A549 (cell line): ENCODE measurements around the gene LDLRAP1.
"Not testable (repeated sequence)": the region's sequence is repeated elsewhere in the genome, so short reads cannot be mapped to it uniquely, and the experiment has no call there.

Source experiments
- RAD21 ChIP-seq, 2 experiments: fragments of >200 bp in 1 of 2; sonication (Bioruptor Twin) in 1 of 2; formaldehyde crosslinking in 1 of 2; IDR thresholded peaks in 1 of 2; conservative IDR thresholded peaks in 1 of 2; 2 replicates in 1 of 2; 3 replicates in 1 of 2; pipeline ENCODE4 v1.6.1; 2012 to 2018; ENCODE audit warnings: inconsistent platforms in 1 of 2
- TFCP2L1 ChIP-seq: fragments of 250-450 bp; sonication (Bioruptor Pico); IDR thresholded peaks from 2 replicates; pipeline ENCODE4 v1.5.0; 2021; ENCODE audit warnings: mild to moderate bottlenecking
- TF ChIP-seq, protein P1 (sequence below): IDR thresholded peaks from 2 replicates; pipeline ENCODE4 v1.6.1; 2012
- TF ChIP-seq, protein P2 (sequence below): fragments of >200 bp; sonication (Bioruptor Twin); formaldehyde crosslinking; IDR thresholded peaks from 3 replicates; pipeline ENCODE4 v1.5.1; 2016
- TF ChIP-seq, protein P3 (sequence below): fragments of 450-650 bp; IDR thresholded peaks from 2 replicates; pipeline ENCODE4 v1.6.1; 2014; ENCODE audit warnings: antibody characterized with exemption

DNA sequence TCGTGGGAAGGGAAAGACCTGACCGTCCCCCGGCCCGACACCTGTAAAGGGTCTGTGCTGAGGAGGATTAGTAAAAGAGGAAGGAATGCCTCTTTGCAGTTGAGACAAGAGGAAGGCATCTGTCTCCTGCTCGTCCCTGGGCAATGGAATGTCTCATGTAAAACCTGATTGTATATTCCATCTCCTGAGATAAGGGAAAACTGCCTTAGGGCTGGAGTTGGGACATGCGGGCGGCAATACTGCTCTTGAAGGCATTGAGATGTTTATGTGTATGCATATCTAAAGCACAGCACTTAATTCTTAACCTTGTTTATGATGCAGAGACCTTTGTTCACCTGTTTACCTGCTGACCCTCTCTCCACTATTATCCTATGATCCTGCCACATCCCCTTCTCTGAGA is 44.8 kb downstream of the LDLRAP1 start:
- TF ChIP-seq, protein P1, sequence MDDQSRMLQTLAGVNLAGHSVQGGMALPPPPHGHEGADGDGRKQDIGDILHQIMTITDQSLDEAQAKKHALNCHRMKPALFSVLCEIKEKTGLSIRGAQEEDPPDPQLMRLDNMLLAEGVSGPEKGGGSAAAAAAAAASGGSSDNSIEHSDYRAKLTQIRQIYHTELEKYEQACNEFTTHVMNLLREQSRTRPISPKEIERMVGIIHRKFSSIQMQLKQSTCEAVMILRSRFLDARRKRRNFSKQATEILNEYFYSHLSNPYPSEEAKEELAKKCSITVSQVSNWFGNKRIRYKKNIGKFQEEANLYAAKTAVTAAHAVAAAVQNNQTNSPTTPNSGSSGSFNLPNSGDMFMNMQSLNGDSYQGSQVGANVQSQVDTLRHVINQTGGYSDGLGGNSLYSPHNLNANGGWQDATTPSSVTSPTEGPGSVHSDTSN = not testable (repeated sequence)
- TF ChIP-seq, protein P2, sequence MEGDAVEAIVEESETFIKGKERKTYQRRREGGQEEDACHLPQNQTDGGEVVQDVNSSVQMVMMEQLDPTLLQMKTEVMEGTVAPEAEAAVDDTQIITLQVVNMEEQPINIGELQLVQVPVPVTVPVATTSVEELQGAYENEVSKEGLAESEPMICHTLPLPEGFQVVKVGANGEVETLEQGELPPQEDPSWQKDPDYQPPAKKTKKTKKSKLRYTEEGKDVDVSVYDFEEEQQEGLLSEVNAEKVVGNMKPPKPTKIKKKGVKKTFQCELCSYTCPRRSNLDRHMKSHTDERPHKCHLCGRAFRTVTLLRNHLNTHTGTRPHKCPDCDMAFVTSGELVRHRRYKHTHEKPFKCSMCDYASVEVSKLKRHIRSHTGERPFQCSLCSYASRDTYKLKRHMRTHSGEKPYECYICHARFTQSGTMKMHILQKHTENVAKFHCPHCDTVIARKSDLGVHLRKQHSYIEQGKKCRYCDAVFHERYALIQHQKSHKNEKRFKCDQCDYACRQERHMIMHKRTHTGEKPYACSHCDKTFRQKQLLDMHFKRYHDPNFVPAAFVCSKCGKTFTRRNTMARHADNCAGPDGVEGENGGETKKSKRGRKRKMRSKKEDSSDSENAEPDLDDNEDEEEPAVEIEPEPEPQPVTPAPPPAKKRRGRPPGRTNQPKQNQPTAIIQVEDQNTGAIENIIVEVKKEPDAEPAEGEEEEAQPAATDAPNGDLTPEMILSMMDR = not testable (repeated sequence)
- TF ChIP-seq TFCP2L1 (CRISPR knock-in tag); RAD21 (conservative IDR thresholded peaks at IDR 0.05 in 1 of 2, IDR thresholded peaks at IDR 0.05 in 1 of 2): not testable (repeated sequence)
- TF ChIP-seq, protein P3, sequence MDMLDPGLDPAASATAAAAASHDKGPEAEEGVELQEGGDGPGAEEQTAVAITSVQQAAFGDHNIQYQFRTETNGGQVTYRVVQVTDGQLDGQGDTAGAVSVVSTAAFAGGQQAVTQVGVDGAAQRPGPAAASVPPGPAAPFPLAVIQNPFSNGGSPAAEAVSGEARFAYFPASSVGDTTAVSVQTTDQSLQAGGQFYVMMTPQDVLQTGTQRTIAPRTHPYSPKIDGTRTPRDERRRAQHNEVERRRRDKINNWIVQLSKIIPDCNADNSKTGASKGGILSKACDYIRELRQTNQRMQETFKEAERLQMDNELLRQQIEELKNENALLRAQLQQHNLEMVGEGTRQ = not testable (repeated sequence)
